Measurements from ENCODE around the gene TCF23.

TCF23 gene

DNA sequence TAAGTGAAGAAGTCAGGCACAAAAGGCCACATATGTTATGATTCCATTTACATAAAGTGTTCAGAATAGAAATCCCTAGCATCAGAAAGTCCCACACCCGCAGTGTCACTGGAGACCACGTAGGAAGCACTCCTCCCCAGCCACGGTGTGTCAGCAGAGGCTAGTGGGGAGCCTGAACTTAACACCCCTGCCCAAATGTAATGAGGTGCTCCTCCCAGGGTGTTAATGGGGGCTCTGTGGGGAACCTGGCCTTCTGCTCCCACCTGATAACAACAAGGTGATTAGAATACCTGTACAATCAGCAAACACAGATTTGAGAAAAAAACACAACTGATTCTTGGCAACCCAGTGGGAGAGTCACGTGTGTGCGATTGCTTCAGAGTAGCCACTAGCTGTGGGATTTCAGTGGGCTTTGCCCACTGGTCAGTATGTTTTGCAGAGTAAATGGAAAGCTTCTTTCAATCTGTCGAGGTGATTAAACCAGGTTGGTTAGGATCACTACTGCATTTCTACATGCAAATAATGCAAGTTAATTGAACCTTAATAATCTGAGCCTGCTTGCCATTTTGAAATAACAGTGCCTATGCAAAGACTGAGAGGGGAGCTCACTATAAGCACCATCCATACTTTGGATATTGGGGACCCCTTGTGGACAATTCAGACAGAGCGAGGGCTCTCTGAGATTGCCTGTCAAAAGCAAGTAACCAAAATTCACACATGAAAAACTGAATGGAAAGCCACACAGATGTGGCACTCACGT, 42.4 kb downstream of the TCF23 start:
- TF ChIP-seq, protein P1, sequence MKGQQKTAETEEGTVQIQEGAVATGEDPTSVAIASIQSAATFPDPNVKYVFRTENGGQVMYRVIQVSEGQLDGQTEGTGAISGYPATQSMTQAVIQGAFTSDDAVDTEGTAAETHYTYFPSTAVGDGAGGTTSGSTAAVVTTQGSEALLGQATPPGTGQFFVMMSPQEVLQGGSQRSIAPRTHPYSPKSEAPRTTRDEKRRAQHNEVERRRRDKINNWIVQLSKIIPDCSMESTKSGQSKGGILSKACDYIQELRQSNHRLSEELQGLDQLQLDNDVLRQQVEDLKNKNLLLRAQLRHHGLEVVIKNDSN (IDR thresholded peaks at IDR 0.05): no peak
- TF ChIP-seq RAD21 (IDR thresholded peaks at IDR 0.05; ENCODE audit: low read depth): peak; percentile 71

DNA sequence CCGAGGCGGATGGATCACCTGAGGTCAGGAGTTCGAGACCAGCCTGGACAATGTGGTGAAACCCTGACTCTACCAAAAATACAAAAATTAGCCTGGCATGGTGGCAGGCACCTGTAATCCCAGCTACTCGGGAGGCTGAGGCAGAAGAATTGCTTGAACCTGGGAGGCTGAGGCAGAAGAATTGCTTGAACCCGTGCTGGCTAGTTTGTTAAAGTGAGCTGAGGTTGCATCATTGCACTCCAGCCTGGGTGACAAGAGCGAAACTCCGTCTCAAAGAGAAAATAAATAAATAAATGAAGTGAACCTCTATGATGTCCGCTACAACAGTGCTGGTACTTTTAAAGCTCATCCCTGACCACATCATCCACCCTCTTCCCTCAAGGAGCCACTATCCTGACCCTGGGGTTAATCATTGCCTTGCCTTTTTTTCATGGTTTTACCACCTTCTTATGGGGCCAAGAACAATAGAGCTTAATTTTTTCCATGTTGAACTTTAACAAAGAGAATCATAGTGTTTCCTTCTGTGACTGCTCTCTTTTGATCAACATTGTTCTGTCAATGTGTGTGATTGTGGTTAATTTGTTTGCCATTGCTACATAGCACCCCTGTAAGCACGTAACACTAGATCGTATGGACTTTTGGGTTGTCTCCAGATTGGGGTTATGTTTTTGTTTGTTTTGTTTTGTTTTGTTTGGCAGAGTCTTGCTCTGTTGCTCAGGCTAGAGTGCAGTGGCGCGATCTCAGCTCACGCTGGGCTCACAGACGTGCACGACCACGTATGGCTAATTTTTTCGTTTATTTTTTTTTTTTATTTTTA, 45.9 kb downstream of the TCF23 start:
- TF ChIP-seq EGR1 (IDR thresholded peaks at IDR 0.05) (no peak), ZBTB7A (IDR thresholded peaks at IDR 0.05; ENCODE audit: low read depth) (no peak), RAD21 (IDR thresholded peaks at IDR 0.05; ENCODE audit: low read depth) (no peak), YY1 (IDR thresholded peaks at IDR 0.05; ENCODE audit: low read depth) (no peak), CREB1 (IDR thresholded peaks at IDR 0.05; ENCODE audit: low read depth) (no peak), CEBPB (IDR thresholded peaks at IDR 0.05) (no peak), TAF1 (IDR thresholded peaks at IDR 0.05; ENCODE audit: low read depth) (no peak), TEAD4 (IDR thresholded peaks at IDR 0.05) (no peak), FOXM1 (IDR thresholded peaks at IDR 0.05; ENCODE audit: borderline replicate concordance, low read depth) (no peak), EP300 (IDR thresholded peaks at IDR 0.05; ENCODE audit: borderline replicate concordance) (no peak), NFIC (IDR thresholded peaks at IDR 0.05) (no peak), TCF12 (IDR thresholded peaks at IDR 0.05; ENCODE audit: low read depth) (no peak)
- TF ChIP-seq, protein P2, sequence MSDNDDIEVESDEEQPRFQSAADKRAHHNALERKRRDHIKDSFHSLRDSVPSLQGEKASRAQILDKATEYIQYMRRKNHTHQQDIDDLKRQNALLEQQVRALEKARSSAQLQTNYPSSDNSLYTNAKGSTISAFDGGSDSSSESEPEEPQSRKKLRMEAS (IDR thresholded peaks at IDR 0.05): no peak
- TF ChIP-seq, protein P1 (IDR thresholded peaks at IDR 0.05): no peak
- TF ChIP-seq, protein P3, sequence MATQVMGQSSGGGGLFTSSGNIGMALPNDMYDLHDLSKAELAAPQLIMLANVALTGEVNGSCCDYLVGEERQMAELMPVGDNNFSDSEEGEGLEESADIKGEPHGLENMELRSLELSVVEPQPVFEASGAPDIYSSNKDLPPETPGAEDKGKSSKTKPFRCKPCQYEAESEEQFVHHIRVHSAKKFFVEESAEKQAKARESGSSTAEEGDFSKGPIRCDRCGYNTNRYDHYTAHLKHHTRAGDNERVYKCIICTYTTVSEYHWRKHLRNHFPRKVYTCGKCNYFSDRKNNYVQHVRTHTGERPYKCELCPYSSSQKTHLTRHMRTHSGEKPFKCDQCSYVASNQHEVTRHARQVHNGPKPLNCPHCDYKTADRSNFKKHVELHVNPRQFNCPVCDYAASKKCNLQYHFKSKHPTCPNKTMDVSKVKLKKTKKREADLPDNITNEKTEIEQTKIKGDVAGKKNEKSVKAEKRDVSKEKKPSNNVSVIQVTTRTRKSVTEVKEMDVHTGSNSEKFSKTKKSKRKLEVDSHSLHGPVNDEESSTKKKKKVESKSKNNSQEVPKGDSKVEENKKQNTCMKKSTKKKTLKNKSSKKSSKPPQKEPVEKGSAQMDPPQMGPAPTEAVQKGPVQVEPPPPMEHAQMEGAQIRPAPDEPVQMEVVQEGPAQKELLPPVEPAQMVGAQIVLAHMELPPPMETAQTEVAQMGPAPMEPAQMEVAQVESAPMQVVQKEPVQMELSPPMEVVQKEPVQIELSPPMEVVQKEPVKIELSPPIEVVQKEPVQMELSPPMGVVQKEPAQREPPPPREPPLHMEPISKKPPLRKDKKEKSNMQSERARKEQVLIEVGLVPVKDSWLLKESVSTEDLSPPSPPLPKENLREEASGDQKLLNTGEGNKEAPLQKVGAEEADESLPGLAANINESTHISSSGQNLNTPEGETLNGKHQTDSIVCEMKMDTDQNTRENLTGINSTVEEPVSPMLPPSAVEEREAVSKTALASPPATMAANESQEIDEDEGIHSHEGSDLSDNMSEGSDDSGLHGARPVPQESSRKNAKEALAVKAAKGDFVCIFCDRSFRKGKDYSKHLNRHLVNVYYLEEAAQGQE (IDR thresholded peaks at IDR 0.05; ENCODE audit: low read depth): no peak

DNA sequence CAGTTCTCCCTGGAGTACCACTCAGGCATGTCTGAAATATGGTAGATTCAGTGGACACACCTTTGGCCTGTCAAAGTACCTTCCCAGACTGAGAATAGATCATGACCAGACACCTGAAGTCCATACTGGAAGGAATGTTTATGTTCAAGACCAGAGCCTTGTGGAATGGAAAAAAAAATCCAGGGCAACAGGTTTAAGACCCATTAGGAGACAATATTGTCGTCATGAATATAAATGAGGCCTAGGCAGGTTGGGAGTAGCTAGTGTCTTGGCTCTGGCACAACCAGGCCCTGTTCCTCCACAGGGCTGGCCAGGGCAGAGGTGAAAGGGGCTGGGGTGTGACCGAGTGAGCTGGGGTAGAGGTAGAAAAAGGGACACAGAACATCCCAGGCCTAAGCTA, 49.8 kb downstream of the TCF23 start:
- TF ChIP-seq RAD21 (IDR thresholded peaks at IDR 0.05; ENCODE audit: low read depth) (no peak), TCF12 (IDR thresholded peaks at IDR 0.05; ENCODE audit: low read depth) (no peak), TAF1 (IDR thresholded peaks at IDR 0.05; ENCODE audit: low read depth) (no peak), CEBPB (IDR thresholded peaks at IDR 0.05) (no peak), ZBTB7A (IDR thresholded peaks at IDR 0.05; ENCODE audit: low read depth) (no peak), EGR1 (IDR thresholded peaks at IDR 0.05) (no peak)

DNA sequence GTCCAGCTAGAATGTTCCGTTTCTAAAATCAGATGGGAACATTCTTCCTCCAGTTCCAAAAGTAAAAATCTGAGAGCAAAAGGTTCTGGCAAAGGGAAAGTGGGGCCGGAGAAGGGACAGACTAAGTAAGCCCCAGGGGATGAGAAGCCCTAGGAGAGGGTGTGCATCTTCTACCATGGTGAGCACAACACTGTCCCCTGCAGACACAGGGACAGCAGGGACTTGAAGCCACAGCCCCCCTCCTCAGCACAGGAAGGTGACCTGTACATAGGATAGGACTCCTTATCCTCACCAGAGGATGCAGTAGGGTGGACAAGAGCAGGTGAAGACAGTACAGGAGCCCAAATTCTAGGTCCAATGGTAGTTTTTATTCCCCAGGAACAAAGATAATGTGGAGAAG, 50.4 kb downstream of the TCF23 start:
- TF ChIP-seq, protein P1 (IDR thresholded peaks at IDR 0.05): no peak
- TF ChIP-seq TCF12 (IDR thresholded peaks at IDR 0.05; ENCODE audit: low read depth): no peak
- TF ChIP-seq, protein P3 (IDR thresholded peaks at IDR 0.05; ENCODE audit: low read depth): no peak
- no peak for TF ChIP-seq CEBPB (IDR thresholded peaks at IDR 0.05)
- TF ChIP-seq RAD21 (IDR thresholded peaks at IDR 0.05; ENCODE audit: low read depth): no peak
- no peak for TF ChIP-seq TEAD4 (IDR thresholded peaks at IDR 0.05)
- no peak for TF ChIP-seq CREB1 (IDR thresholded peaks at IDR 0.05; ENCODE audit: low read depth)

DNA sequence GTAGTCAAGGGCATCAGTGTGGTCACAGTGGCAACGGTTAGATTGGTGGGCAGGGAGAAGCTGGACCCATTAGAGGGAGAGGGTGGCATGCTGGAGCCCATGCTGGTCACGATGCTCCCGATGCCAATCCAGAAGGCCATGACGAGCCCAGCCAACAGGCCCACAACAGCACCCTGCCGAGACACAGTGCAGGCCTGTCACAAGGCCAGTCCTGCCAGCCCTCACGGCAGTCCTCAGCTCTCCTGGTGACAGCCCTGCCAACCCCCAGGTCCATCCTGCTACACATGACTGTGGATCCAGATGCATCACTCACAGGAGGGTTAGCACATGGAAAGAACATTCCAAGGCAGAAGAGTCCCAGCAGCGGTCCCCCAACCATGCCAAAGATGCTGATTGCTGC, 52.9 kb downstream of the TCF23 start:
- TF ChIP-seq CEBPB (IDR thresholded peaks at IDR 0.05) (no peak), RAD21 (IDR thresholded peaks at IDR 0.05; ENCODE audit: low read depth) (no peak), TCF12 (IDR thresholded peaks at IDR 0.05; ENCODE audit: low read depth) (no peak), TEAD4 (IDR thresholded peaks at IDR 0.05) (no peak), CREB1 (IDR thresholded peaks at IDR 0.05; ENCODE audit: low read depth) (no peak), EGR1 (IDR thresholded peaks at IDR 0.05) (no peak), TAF1 (IDR thresholded peaks at IDR 0.05; ENCODE audit: low read depth) (no peak), FOXM1 (IDR thresholded peaks at IDR 0.05; ENCODE audit: borderline replicate concordance, low read depth) (no peak), NFIC (IDR thresholded peaks at IDR 0.05) (no peak), ZBTB7A (IDR thresholded peaks at IDR 0.05; ENCODE audit: low read depth) (no peak), EP300 (IDR thresholded peaks at IDR 0.05; ENCODE audit: borderline replicate concordance) (no peak), YY1 (IDR thresholded peaks at IDR 0.05; ENCODE audit: low read depth) (no peak)
- TF ChIP-seq, protein P1 (IDR thresholded peaks at IDR 0.05): no peak
- TF ChIP-seq, protein P2 (IDR thresholded peaks at IDR 0.05): no peak
- TF ChIP-seq, protein P3 (IDR thresholded peaks at IDR 0.05; ENCODE audit: low read depth): no peak

Measured in Ishikawa (cell line).